GM18868 (cell line): ENCODE measurements around the gene SGPL1.

Experiments used
- ATAC-seq: cut with Tn5 transposase; IDR thresholded peaks from one replicate; pipeline ENCODE4 v1.9.1; 2021; ENCODE audit warnings: mild to moderate bottlenecking, moderate library complexity; ENCODE audit not compliant: unreplicated experiment

SGPL1 gene

DNA sequence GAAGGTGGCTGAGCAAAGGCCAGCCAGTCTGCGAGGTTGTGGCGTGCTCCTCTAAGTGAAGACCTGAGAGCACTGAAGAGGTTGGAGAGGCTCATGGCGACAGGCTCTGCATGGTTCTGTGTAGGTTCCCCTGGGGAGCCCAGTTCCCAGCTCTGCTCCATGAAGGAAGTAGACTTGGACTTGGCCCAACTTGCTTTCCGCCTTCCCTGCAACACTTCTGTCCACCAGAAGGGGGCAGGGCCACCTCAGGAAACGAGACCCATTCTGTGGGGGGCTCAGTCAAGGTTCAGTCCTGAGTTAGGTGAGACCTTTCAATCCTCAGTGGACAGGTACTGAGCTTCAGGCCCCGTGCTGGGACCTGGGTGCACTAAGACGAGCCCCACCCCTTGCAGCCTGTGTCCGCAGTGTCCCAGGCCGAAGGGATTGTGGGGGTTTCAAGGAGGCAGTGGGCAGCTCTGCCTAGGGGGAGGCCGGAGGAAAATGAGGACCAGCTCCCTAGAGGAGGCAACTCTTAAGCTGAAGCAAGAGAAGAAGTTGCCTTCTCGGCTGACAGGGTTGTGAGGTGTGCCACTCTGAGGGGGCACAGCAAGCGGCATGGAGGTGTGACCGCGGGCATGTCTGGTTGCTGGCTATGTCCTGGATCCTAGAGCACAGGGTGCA lies 87.6 kb downstream of the SGPL1 start:
- ATAC-seq: no peak

DNA sequence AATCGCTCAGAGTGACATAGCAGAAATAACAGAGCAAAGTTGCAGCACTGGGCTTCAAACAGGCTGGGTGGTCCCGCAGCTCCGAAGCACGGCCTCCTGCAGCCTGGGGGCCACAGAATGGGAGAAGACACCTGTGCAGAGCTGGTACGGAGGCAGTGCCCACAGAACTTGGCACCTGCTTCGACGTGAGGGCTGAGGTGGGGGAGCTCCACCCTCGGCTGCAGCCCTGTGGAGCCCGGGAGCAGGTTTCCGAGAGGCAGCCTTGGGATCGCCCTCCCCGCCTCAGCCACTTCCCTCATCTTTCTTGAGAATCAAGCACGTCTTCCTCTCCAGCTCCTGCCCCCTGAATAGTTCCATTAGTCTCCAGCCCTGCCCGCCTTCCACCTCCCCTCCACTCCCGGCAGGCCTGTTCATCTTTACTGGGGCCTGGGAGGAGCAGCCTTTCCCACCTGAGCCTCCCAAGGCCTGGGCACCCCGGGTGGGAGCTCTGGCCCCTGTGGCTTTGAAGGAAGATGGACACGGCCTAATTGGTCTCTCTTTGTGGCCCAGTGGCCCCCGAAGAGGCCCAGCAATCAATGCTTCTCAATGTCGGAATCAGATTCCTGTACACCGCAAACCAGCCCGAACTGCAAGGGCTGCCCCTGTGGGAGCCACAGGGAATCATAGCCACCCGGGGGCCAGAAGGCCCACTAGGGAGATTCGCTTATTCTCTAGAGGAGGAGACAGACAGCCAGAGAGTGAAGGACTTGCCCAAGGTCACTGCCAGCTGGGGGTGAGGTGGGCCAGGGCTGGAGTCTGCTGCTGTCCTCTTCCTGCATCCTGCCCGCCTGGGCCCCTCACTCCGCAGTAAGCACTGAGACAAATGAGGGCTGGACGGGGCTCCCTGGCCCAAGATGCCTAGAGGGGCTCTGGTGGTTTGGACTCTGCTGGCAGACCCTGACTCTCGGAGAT lies 89.6 kb downstream of the SGPL1 start:
- ATAC-seq: no peak

DNA sequence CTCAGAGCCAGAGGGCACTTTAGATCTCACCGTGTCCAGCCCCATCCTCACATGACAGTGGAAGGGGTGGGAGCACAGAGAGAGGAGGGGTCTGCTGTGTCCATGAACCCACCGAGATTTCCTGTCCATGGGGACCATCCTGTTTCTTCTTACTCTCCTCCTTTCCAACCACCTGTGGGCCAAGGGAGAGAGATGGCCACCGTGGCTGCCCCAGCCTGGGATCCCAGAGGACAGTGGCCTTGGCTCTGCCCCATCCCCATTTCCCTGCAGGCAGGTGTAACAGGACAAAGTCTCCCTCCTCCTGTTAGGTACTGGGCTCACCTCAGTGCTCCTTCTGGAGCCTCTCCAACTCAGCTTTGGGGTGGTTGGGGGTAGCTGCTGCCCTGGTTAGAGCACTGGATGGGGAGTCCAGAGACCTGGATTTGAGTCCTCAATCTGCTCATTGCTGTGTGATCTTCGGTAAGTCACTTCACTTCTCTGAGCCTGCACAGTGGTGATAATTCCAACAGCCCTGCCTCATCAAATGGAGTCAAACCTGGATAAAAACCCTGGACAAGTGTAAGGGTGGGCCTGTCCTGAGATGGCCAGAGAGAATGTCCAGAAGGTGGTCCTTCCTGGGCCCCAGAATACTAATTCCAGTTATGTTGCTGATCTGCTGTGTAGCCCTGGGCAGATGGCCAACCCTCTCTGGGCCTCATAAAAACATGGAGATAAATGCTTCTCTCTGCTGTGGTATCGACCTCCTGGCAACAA lies 90.5 kb downstream of the SGPL1 start:
- ATAC-seq: no peak

DNA sequence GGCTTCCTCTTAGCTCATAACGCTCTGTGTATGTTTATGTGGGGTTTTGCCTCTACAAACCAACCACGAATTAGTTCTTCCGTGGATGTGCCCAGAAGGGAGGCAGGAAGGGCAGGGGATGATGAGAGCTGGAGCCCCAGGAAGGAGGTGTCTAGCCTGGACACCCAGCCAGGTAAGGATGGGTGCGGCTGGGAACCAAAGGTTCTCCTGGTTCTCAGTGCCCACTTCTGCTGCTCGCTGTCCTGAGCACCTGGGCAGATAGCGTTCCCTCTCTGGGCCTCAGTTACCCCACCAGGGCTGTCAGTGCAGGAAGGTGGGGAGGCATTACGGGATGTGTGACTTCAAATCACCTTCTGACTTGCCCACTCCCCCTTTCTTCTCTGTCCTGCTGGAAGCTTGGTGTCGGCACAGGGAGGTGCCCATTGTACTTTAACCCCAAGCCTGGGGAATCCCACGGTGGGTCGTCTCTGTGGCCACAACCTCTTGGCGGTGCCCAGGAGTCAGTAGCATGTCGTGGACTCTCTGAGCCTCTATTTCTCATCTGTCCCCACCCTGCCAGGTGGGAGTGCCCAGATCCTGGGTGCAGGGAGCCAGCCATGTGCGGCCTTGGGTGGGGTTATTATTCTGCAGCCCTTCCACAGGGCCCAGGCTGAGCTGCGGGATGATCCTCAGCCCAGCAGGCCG lies 91.3 kb downstream of the SGPL1 start:
- ATAC-seq: no peak

DNA sequence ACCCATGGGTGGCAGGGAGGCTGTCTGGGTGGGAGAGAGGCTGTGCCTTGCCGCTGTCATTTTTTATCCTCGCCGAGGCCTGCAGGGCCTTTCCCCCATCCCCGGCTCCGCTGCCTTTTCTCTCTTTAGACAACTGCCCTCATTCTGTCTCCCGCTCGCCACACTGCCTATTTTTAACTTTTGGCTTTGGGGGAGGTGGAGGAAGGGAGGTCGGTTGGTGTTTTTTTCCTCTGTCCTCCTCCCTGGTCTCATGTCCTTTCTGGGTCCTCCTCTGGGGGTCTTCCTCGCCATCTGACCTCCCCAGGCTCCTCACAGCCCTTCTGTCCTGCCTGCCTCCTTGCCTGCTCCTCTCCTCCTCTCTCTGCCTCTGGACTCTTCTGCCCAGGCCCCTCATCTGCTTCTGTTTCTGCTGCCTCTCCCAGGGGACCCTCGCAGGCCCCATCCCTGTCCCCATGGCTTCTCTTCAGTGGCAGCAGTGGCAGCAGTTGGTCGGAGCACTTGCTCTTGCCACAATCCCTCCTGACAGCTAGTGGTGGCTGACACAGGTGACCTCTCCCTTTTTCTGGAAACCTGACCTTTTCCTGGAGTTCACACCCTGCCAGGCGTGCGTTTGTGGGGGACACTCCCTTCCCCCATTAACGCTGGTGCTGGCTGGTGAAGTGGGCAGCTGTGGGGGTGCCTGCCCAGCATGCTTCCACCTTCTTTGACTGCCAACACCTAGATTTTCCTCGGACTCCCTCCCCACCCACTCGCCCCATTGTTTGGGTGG lies 92.1 kb downstream of the SGPL1 start:
- no peak for ATAC-seq

DNA sequence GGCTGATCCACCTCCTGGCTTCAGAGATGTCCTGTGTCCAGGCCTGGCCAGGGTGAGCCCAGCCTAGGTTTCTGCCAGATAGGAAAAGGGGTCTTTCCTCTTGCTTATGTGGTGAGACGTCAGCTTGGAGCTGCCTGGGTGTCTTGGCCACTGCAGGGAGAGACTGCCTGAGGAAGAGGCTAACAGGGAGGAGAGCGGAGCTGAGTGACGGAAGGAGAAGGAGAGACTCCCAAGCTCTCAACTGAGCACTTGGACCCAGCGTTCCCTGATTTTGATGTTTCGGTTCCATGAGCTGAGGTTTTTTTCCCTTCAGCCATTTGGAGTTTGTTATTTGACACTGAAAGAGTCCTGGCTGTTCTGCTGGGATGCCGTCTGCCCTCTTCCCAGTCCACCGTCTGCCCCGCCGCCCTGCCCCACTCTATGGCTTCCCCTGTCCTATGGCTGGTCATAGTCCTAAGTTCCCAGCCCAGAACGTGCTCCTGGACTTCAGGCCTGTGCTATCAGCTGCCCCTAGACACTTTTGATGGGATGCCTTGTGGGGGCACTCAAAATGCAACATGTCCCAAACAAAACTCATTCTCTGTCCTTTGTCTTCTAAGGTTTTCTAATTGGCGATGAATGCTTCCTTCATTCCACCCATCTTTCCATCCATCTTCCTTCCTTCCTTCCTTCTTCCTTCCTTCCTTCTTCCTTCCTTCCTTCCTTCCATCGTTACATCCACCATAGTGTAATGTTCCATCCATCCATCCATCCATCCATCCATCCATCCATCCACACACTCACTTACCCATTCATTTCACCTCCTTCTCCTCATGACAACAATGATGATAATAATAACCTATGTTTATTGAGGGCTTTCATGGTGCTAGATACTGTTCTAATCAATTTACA lies 92.9 kb downstream of the SGPL1 start:
- ATAC-seq: no peak

DNA sequence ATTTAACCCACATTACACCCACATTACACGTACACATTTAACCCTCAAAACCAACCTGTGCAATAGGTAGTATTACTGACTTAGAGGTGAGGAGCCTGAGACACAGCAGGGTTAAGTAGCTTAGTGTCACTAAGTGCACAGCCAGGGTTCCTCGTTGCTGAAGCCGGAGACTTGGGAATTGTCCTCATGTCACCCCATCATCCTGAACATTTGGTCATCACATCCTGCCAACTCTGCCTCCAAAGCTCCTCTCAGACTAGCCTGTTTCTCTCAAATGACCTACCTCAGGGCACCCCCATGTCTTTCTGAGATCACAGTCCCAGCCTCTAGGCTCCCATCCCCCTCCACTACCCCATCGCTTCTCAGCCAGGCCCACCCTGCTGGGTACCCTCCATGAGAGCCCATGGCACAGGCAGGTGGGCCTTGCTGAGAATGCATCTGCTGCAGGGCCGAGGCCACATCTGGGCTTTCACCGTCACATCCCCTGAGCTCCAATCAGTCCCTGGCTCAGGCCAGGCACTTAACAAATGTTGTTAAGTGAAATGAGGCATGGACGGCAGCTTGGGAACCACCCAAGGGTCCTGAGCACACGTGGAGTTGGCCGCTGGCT lies 93.7 kb downstream of the SGPL1 start:
- ATAC-seq: no peak

DNA sequence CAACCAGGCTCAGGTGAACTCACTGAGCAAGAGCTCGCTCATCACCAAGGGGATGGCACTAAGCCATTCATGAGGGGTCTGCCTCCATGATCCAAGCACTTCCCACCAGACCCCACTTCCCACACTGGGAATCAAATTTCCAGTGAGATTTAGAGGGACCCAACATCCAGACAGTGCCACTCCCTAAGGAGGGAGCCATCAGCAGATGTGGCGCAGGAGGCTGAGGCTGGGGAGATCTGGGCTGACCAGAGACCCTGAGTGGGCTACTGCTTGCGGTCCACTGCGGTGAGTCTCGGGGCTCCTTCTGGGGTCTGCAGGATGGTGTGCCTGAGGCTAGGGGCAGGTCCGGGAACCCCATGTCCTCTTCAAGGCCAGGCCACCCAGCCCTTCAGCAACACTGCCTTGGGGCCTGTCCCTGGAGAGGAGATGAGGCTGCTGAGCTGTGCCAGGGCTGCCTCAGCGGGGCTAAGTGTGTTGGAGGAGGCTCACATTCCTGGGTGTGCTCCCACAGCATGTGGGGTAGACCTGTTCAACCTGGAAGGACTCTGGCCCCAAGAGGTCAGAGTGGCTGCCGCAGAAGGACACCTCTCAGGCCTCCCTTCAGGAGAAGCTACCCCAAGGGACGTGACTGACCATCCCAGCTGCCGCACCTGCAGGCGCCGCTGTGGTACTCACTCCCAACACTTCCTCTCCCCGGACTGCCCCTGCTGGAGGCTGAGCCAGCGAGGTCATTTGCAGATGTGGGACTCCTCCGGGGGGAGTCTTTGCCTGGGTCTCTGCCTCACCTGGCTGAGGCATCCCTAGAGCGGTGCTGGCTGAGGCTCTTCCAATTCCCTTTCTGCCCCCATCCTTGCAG lies 95.0 kb downstream of the SGPL1 start:
- ATAC-seq: no peak

DNA sequence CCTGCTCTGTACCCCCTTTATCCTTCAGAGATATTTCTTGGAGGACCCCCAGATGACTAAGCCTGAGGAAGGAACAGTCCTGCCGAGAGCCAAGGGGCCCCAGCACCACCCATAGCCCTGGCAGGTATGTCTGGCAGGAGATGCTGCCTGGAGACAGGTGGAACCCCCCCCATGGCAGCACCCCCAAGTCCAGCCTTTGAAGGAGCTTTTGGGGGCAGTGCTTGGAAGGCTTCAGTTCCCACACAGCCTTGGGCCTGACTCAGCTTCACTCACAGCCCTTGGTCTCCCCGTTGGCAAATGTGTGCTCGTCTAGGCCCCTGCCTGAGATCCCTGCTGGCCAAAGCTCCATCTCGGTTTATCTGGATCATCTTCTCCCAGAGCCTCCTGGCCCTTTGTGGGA lies 95.6 kb downstream of the SGPL1 start:
- ATAC-seq: no peak

DNA sequence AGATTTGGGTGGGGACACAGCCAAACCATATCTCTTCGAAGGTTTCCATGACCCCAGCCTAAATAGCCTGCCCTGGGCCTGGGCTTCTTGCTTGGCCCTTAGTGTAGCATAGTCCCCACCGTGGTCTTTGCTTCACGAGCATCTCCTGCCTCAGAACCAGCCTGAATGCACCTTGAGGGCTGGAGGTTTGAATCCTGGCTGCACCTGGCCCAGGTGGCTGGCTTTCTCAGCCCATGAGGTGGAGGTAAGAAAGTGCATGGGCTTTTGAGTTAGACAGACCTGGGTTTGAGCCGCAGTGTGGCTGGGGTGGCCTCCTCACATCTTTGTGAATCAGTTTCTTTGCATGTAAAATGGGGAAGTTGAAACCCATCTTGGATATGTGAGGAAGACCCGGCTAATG lies 96.8 kb downstream of the SGPL1 start:
- no peak for ATAC-seq

DNA sequence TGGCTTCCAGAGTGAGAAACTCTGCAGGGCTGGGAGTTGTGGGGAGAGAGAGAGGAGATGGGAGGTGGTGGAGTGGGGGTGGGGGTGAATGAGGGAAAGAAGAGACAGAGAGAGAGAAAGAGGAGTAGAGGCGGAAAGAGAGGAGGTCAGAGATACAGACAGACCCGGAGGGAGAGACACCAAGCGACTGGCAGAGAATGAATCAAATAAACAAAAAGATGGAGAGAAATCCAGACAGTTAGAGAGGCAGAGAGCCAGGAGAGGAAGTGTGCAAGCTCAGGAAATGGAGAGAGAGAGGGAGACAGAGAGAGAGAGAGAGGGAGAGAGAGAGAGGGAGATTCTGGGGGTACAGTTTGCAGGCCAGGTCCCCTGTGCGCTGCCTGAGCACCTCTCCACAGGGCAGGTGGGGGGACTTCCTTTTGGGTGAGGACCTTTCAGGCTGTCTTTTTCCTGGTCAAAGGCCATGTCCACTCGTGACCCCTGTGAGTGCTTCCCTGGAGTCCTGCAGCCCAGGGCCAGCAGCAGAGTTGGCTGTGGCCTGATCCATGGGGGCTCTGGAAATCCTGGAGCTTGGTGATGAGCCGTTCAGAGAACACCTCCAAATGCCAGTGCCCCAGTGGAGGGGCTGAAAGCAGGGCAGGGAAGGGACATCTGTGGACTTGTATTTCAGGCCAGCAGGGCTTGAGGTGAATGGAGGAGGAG lies 97.6 kb downstream of the SGPL1 start:
- ATAC-seq: no peak

DNA sequence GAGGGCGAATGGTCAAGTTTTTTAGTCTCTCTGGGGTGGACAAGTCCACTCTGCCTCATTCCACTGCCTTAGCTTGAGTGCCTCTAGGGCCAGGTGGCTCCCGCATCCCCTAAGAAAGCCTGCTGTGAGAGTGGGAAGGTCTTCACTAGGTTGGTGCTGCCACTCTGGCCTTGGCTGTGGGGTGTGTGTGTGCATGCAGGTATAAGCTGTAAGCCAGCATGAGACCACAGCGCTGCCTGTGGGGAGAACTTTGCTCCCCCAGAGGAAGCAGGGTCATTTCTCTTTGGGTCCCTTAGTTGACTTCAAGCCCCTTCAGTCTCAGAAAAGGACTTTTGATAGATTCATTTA lies 98.1 kb downstream of the SGPL1 start:
- no peak for ATAC-seq

DNA sequence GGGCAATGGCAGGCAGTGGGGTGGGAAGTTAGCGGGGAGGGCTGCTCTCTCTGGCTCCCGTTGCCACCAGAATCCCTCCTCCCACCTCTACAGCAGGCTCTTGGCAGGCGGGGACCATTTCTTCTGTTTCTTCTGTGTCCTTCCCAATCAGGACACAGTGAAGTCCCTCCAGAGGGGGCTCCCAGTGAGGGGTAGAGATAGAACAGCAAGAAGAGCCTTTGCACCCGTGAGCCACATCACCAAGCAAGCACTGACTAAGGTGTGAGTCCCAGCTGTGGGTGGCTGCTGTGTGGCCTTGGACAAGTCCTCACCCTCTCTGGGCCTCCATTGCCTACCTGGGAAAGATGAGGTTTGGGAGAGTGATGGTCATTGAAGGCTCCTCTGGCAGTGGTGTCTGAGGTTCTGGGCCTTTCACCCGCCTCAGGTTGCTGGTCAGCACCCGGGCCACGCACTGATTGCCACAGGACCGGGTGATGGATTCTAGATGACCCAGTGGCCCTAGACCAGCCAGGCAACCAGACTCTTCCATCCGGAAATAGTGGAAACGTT lies 98.6 kb downstream of the SGPL1 start:
- no peak for ATAC-seq

DNA sequence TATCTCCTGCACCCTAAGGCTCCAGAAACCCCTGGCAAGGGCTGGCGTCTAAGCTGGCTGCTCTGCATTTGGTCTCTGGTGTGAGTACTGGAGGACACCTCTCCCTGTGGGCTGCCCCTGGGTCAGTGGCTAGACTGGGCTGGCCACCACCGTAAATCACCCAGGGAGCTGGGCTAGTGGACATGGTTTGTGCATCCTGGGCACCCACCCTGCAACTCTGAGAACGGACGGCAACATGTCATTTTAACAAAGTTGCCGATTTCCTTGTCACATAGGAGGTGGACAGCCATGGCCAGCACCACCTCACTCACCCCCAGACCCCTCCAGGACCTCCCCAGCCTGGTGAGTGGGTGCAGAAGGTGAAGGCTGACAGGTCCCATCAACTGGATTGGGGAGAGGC lies 99.5 kb downstream of the SGPL1 start:
- ATAC-seq: no peak

DNA sequence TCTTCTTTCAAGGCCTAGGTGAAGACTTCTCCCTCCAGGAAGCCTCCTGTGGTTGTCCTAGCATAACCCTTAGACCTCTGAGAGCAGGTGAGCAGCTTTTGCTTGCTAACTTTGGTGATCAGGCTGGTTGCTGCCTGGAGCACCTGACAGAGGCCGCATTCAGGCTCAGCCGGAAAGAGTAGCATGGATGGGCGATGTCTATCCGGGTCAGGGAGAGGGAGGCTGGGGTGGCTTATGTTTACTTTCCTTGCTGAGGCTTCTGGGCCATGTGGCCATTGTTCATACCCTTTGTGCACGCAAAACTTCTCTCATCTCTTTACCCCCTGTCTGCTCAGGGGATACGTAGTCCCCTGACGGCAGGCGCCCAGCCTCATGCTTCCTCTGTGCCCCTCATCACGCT lies 100.1 kb downstream of the SGPL1 start:
- no peak for ATAC-seq

DNA sequence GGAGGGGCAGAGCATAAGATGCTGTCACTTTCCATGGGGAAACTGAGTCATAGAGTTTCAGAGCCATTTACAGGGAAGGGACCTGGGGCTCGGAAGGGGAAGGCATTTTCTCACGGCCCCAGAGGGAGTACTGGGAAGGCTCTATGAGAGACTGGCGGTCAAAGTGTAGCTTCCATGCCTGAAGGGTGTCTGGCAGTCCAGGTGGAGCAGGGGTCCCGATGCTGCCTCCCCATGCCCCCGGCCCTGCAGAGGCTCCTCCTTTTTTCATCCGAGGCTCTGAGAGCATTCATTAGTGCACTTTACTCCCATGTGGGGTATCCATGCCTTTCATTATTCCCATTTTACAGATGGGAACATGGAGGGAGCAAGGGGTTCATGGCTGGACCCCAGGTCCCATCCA lies 100.5 kb downstream of the SGPL1 start:
- ATAC-seq: no peak

DNA sequence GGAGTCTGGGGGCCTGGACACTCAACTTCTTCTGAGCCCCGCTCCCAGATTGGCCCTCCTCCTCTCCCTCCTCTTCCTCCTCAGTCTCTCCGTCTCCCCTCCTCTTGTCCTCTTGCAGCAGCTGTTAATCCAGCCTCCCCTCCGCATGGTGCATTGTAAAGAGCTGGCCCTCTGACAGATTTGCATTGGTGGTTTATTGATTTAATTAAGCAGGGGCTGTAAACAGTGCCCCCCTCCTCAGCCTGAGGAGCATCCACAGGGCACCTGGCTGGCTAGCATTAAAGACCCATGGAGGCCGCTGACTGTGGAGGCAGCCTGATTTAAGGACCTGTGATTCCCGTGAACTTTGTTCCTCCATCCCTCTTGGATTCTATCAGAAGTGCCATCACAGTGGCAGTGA lies 101.5 kb downstream of the SGPL1 start:
- ATAC-seq: no peak
